ENCODE data around the gene SERPINE1. TPM values are rescaled to one million over a fixed set of nuclear protein-coding genes. Genes with fewer than 3 reads are reported as not detected.
"Not testable (repeated sequence)": the region's sequence is repeated elsewhere in the genome, so short reads cannot be mapped to it uniquely, and the experiment has no call there.

SERPINE1 gene
- polyA plus RNA-seq, 4 donors: 0.92 to 5.3 (median 1.2) TPM

DNA sequence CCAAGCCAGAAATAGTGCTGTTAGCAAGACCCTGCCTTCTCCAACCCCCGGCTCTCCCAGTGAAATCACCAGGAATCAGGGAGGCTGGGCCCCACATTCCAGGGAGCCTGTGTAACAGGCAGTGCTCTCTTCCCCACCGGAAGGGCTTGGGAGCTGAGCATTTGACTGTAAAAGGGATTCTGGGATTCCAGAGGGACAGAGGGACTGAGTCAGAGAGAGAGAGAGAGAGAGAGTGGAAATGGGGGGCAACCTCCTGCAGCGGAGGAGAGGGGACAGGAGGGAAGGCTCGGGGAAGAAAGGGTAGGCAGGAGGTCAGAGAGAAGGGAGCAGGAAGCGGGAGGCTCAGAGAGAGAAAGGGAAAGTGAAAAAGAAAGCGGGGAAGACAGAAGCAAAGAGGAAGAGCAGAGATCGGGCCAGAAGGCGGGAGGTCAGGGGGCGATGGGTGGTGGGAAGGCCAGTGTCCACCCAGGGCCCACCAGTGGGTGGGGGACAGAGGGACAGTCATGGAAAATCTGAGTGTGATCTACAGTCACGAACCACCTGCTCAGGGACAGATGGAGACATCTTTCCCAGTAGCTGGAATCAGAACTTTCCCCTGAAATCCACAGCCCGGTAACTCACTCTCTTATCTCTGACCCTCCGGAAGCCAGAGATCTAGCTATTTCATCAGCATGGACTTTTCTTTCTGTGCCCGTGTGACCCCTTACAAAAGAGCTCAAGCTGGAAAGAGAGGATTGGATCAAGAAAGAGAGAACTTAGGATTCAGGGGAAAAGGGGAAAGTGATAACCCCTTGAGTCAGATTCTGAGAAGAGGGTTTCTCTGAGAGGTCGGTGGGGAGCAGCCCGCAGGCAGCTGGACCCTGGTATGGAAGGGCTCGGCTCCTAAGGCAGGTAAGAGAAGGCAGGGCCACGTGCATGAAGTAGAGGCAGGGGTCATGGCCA, 4.6 kb upstream of the SERPINE1 start:
- peak in 3 of 4 donors; percentile 74 to 85 (median 76) for DNase-seq (ENCODE audit: low read depth in 4 of 4, low spot score in 3 of 4)

DNA sequence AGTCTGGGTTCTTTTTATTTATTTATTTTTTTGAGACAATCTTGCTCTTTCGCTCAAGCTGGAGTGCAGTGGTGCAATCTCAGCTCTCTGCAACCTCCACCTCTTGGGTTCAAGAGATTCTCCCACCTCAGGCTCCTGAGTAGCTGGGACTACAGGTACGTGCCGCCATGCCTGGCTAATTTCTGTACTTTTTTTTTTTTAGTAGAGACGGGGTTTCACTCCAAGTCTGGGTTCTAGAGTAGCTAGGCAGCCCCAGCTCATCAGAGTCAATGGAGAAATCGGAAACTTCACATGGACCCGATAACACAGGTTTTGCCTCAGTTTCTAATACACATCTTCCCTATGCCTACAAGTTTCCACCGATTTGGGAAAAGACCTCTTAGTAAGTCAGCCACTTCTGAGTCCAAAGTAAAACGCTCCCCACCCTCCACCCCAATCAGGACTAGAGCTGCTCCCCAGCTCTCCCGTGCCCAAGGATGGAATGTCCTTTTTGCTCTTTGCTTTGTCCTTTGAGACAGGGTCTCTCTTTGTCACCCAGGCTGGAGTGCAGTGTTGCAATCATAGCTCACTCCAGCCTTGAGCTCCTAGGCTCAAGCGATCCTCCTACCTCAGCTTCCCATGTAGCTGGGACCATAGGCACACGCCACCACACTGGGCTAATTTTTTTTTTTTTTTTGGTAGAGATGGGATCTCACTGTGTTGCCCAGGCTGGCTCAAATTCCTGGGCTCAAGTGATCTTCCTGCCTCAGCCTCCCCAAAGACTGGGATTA, 3.8 kb upstream of the SERPINE1 start:
- no peak for DNase-seq (ENCODE audit: low read depth in 4 of 4, low spot score in 3 of 4)

DNA sequence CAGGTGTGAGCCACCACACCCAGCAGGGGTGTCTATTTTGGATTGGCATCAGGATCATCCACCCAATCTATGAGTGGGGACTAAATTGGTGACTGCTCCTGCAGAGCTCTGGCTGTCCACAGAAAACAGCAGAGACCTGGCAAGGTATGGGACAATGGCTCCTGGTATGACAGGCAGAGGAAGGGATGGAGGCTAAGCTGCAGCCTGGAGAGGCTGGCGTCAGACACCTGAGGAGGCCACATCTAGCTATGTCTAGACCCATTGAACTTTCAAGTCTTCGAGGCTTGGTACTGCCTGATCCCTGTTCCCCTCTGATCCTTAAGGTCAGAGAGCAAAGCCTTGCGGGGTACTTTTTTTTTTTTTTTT, 3.2 kb upstream of the SERPINE1 start:
- DNase-seq (ENCODE audit: low read depth in 4 of 4, low spot score in 3 of 4): no peak

DNA sequence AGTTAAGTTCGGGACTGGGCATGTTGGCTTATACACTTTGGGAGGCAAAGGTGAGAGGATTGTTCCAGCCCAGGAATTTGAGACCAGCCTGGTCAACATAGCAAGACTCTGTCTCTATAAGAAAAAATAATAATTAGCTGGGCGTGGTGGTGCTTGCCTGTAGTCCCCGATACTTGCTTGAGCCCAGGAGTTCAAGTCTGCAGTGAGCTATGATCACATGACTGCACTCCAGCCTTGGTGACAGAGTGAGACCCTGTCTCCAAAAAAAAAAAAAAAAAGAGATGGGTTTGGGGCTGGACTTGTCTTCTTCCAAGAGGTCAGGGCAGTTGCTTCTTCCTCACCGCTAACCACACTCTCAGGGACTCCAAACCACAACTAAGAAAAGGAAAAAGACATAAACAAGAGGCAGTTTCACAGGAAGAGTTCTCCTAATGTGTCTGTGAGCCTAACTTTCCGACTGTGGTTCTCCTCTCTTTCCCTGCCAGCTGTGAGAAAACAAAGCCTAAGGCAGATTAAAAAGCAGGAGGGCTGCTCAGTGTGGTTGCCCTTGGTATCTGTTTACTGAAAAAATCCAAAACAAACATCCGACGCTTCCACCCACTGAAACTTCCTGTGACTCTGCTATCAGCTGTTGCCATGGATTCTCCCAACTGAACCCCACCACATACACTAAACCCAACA, 2.4 kb upstream of the SERPINE1 start:
- no peak for DNase-seq (ENCODE audit: low read depth in 4 of 4, low spot score in 3 of 4)

DNA sequence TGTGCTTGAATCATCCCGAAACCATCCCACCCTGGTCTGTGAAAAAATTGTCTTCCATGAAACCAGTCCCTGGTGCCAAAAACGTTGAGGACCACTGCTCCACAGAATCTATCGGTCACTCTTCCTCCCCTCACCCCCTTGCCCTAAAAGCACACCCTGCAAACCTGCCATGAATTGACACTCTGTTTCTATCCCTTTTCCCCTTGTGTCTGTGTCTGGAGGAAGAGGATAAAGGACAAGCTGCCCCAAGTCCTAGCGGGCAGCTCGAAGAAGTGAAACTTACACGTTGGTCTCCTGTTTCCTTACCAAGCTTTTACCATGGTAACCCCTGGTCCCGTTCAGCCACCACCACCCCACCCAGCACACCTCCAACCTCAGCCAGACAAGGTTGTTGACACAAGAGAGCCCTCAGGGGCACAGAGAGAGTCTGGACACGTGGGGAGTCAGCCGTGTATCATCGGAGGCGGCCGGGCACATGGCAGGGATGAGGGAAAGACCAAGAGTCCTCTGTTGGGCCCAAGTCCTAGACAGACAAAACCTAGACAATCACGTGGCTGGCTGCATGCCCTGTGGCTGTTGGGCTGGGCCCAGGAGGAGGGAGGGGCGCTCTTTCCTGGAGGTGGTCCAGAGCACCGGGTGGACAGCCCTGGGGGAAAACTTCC, 784 bp upstream of the SERPINE1 start:
- no peak for DNase-seq (ENCODE audit: low read depth in 4 of 4, low spot score in 3 of 4)

DNA sequence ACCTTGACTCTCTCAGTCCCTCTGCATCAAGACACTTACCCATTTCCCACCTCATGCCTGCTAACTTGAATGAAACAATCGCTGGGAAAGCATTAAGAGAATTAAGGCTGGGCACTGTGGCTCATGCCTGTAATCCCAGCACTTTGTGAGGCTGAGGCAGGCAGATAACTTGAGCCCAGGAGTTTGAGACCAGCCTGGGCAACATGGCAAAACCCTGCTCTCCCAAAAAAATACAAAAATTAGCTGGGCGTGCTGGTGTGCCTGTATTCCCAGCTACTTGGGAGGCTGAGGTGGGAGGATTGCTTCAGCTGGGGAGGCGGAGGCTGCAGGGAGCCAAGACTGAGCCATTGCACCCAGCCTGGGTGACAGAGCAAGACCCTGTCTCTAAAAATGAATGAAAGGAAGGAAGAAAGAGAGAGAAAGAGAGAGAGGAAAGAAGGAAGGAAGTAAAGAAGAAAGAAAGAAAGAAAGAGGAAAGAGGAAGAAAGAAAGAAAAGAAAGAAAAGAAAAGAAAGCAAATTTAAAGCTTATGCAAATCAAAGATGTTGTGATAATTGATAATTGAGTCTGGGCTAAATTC, 646 bp downstream of the SERPINE1 start:
- DNase-seq (ENCODE audit: low read depth in 4 of 4, low spot score in 3 of 4): no peak

DNA sequence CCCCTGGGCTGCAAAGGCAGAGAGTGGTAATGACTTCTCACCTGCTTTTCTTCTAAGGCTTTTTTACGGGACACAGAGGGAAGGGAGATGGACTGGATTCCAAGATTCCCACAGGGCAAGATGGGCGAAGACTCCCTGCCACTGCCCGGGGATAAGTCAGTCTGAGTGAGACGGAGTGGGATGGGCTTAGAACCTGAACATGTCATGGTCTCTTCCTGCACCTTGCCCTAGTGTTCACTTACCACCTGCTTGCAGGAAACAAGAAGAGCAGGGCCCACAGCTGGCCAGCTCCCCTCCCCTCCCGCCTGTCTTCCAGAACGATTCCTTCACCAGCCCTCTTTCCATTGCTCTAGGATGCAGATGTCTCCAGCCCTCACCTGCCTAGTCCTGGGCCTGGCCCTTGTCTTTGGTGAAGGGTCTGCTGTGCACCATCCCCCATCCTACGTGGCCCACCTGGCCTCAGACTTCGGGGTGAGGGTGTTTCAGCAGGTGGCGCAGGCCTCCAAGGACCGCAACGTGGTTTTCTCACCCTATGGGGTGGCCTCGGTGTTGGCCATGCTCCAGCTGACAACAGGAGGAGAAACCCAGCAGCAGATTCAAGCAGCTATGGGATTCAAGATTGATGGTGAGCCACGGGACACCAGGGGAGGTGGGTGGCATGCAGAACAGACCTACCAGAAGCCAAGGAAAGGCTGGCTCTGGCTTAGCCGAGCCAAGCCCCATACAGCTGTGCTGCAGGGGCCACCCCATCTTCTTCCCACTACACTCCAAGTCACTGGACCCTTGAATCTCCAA, 1.3 kb downstream of the SERPINE1 start:
- no peak for DNase-seq (ENCODE audit: low read depth in 4 of 4, low spot score in 3 of 4)

DNA sequence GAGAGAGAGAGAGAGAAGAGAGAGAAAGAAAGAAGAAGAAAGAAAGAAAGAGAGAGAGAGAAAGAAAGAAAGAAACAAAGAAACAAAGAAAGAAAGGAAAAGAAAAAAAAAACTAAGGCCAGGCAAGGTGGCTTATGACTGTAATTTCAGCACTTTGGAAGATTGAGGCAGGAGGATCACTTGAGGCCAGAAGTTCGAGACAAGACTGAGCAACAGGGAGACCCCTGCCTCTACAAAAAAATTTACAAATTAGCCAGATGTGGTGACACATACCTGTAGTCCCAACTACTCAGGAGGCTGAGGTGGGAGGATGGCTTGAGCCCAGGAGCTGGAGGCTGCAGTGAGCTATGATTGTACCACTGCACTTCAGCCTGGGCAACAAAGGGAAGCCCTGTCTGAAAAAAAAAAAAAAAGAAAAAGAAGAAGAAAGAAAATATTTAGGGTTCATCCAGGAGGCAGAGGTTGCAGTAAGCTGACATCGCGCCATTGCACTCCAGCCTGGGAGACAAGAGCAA, 2.8 kb downstream of the SERPINE1 start:
- no peak for DNase-seq (ENCODE audit: low read depth in 4 of 4, low spot score in 3 of 4)

DNA sequence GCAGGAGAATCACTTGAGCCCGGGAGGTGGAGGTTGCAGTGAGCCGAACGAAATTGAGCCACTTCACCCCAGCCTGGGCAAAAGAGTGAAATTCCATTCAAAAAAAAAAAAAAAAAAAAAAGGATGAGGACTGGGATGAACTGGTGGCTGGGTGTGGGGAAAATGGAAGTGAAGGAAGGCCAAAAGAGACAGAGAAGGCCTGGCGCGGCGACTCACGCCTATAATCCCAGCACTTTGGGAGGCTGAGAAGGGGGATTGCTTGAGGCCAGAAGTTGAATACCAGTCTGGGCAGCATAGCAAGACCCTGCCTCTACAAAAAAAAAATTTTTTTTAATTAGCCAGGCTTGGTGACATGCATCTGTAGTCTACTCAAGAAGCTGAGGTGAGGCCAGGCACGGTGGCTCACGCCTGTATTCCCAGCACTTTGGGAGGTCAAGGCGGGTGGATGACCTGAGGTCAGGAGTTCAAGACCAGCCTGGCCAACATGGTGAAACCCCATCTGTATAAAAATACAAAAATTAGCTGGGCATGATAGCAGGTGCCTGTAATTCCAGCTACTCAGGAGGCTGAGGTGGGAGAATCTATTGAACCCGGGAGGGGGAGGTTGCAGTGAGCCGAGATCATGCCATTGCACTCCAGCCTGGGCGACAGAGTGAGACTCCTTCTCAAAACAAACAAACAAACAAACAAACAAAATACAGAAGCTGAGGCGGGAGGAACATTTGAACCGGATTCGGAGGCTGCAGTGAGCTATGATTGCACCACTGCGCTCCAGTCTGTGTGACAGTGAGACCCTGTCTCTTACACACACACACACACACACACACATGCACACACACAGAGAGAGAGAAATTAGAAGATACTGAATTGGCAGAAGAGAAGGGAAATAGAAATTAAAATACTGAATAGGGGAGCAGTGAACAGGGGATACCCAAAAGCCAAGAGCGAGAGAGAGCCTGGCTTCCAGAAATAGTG, 6.0 kb downstream of the SERPINE1 start:
- DNase-seq (ENCODE audit: low read depth in 4 of 4, low spot score in 3 of 4): not testable (repeated sequence)

DNA sequence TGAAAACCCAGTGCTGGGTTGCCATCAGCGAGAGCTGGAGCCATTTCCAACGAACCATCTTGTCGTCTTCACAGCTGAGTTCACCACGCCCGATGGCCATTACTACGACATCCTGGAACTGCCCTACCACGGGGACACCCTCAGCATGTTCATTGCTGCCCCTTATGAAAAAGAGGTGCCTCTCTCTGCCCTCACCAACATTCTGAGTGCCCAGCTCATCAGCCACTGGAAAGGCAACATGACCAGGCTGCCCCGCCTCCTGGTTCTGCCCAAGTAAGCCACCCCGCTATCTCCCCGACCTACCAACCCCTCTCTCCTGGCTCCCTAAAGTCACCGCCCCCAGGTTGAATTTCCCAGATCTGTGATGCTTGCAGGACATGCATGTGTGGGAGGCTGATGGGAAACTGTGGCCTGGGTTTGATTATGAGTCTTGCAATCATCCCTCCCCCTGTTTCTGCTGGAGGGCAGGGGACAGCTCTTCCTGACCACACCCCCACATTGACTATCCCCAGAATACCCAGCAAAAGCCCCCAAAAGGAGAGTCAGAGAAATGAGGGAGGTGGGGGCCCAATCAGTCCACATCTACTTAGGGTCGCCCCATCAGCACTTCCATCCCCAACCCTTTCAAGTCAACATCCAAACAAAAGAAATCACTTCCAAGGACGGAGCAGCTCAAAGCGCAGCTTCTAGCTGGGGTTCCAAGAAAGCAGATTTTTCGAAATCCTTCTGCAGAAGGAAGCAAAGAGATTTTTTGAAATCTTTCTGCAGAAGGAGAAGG, 6.9 kb downstream of the SERPINE1 start:
- DNase-seq (ENCODE audit: low read depth in 4 of 4, low spot score in 3 of 4): no peak

DNA sequence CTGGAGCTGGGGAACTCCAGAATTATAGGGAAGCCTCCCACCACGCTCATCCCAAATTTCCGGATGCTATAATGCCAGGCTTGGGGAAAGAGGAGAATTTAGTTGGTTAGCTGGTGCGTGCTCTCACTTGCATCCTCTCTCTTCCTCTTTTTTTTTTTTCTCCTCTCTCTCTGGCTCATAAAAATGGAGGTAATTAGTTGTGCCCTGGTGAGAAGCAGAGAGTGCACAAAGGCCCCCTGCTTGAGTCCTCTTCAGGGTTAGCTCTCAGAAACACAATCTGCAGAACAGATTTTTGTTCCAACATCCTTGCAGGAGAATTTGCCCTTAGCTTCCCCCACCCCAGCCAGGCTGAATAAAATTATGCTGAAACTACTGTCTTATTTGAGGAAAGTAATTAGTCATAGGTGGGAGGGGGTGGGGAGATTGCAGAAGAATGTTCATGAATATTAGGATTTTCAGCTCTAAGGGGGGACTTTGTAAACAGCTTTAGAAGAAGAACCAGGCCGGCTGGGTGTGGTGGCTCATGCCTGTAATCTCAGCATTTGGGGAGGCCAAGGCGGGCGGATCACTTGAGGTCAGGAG, 7.6 kb downstream of the SERPINE1 start:
- DNase-seq (ENCODE audit: low read depth in 4 of 4, low spot score in 3 of 4): no peak

DNA sequence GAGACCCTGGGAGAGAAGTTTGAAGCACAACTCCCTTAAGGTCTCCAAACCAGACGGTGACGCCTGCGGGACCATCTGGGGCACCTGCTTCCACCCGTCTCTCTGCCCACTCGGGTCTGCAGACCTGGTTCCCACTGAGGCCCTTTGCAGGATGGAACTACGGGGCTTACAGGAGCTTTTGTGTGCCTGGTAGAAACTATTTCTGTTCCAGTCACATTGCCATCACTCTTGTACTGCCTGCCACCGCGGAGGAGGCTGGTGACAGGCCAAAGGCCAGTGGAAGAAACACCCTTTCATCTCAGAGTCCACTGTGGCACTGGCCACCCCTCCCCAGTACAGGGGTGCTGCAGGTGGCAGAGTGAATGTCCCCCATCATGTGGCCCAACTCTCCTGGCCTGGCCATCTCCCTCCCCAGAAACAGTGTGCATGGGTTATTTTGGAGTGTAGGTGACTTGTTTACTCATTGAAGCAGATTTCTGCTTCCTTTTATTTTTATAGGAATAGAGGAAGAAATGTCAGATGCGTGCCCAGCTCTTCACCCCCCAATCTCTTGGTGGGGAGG, 10.8 kb downstream of the SERPINE1 start:
- no peak for DNase-seq (ENCODE audit: low read depth in 4 of 4, low spot score in 3 of 4)

DNA sequence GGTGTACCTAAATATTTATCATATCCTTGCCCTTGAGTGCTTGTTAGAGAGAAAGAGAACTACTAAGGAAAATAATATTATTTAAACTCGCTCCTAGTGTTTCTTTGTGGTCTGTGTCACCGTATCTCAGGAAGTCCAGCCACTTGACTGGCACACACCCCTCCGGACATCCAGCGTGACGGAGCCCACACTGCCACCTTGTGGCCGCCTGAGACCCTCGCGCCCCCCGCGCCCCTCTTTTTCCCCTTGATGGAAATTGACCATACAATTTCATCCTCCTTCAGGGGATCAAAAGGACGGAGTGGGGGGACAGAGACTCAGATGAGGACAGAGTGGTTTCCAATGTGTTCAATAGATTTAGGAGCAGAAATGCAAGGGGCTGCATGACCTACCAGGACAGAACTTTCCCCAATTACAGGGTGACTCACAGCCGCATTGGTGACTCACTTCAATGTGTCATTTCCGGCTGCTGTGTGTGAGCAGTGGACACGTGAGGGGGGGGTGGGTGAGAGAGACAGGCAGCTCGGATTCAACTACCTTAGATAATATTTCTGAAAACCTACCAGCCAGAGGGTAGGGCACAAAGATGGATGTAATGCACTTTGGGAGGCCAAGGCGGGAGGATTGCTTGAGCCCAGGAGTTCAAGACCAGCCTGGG, 11.4 kb downstream of the SERPINE1 start:
- DNase-seq (ENCODE audit: low read depth in 4 of 4, low spot score in 3 of 4): no peak

DNA sequence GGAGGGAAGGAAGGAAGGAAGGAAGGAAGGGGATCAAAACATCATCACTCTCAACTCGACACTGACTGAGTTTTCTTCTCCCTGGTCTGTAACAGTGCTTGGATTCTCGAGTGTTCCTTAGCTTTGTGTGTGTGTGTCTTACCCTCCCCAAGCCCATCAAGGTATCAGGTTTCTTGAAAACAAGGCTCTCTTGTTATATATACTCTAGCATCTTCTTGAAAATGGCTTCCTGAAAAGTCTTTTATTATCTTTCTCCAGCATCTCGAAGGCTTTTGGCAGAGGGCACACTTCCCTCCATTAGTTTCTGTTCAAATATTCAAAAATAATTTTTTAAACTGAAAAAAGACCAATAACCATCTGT, 13.4 kb downstream of the SERPINE1 start:
- no peak for DNase-seq (ENCODE audit: low read depth in 4 of 4, low spot score in 3 of 4)

DNA sequence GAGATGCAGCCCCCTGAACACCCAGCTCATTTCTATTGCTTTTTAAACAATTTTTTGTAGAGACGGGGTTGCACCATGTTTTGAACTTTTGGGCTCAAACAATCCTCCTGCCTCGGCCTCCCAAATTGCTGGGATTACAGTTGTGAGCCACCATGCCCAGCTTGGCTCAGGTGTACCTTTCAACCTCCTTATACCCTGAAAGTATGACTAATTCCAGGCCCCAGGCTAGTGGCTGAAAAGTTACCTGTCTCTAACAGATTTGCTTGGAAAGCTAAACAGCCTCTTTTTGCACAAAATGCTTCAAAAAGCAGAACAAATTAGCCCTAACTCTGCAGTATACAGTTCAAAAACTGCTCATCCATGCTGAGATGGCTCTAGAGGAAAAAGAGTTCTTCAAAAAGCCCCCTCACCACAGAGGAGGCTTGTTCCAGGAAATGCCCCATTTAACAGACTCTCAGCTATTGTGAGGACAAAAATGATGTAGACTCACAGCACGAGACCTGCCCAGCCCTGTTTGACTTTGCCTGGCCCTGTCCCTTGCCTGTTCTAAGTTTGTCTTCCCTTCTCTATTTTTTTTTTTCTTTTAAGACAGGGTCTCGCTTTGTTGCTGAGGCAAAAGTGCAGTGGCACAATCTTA, 14.0 kb downstream of the SERPINE1 start:
- DNase-seq (ENCODE audit: low read depth in 4 of 4, low spot score in 3 of 4): no peak
